Pancreas (tissue), 10 donors: ENCODE measurements around the gene NUDT8. TPM values are rescaled to one million over a fixed set of nuclear protein-coding genes. Genes with fewer than 3 reads are reported as not detected.
"Not testable (repeated sequence)": the region's sequence is repeated elsewhere in the genome, so short reads cannot be mapped to it uniquely, and the experiment has no call there.

ENCODE experiments used
- ATAC-seq, 4 donors: fragments of 200-7000 bp; cut with Tn5 transposase; one replicate each; pipeline versions ENCODE4 v1.8.0 to v1.9.1; 2020; ENCODE audit warnings: mild to moderate bottlenecking in 4 of 4, moderate library complexity in 4 of 4
- DNase-seq, 6 donors: peaks; one replicate each; pipeline ENCODE4 v3.0.0-alpha.2; 2020
- FAIRE-seq: peaks from 2 replicates; lab custom pipeline; 2012; peaks lifted over from hg19 to GRCh38; lab: Jason Lieb, UNC
- H3K27ac ChIP-seq, 4 donors: fragments of 200-600 bp; sonication (generic); 1 replicate in 3 of 4; 2 replicates in 1 of 4; pipeline versions ENCODE4 v1.5.0 to v1.8.0; 2020
- H3K27me3 ChIP-seq, 4 donors: fragments of 200-600 bp; one replicate each; pipeline ENCODE4 v1.8.0; 2021
- H3K36me3 ChIP-seq, 3 donors: fragments of 200-600 bp; sonication (generic) in 1 of 3; one replicate each; pipeline versions ENCODE4 v1.5.0 to v1.8.0; 2020 to 2021
- H3K4me1 ChIP-seq, 3 donors: fragments of 200-600 bp; one replicate each; pipeline ENCODE4 v1.8.0; 2021
- H3K4me3 ChIP-seq, 4 donors: fragments of 200-600 bp; sonication (generic) in 2 of 4; one replicate each; pipeline versions ENCODE4 v1.5.0 to v1.8.0; 2020 to 2021
- H3K9me3 ChIP-seq, 4 donors: fragments of 200-600 bp; one replicate each; pipeline ENCODE4 v1.8.0; 2021
- CTCF ChIP-seq, 4 donors: fragments of 200-600 bp; sonication (generic) in 3 of 4; IDR thresholded peaks; one replicate each; pipeline versions ENCODE4 v1.5.0 to v1.8.0; 2021; ENCODE audit warnings: antibody characterized with exemption in 4 of 4
- WGBS, 2 donors: extraction: QIAGEN DNeasy Blood & Tissue Kit; methylation state at CpG; one replicate each; pipeline ENCODE4 v1.1.7; 2013; 5-methylcytosine and 5-hydroxymethylcytosine counted together
- intact Hi-C, 3 donors: fragments of 100-400 bp; cut with DNase I; formaldehyde crosslinking; loops; one replicate each; pipeline versions ENCODE4 v1.11.1 to v1.14.2; 2022
- polyA plus RNA-seq, 2 donors: library from polyadenylated mRNA; stranded (reverse); fragments of 200-250 nt; gene quantifications; one replicate each; pipeline ENCODE4 v1.2.3, GENCODE V29; 2013
- total RNA-seq, 6 donors: library from RNA; stranded (reverse); fragmentation: NEBNext Ultra II Directional in 4 of 6; extraction: Animal tissue kit (Norgen Biotek cat#: 25700) in 4 of 6; gene quantifications; one replicate each; pipeline versions ENCODE4 v1.2.1 to v1.2.4, GENCODE V29; 2021 to 2023
- donor health status: healthy with polysubstance abuse.
- donor health status: DM: no; HTN: no; CAD: no; lungs with moderate emphysema.
- donor health status: DM: no; HTN: no; CAD: no.
- donor health status: control.
- donor health status: control.
- donor health status: Bipolar disorder and iron deficiency.
- donor health status: DM: yes; HTN: yes; CAD: no.
- donor health status: DM: no; HTN: no; CAD: no.
- donor health status: DM: no; HTN: no; CAD: no.
- donor health status: DM: yes; HTN: yes; CAD: no.

NUDT8 gene
- total and polyA plus RNA-seq, 8 donors = 4.3 to 11.0 (median 6.3) TPM

DNA sequence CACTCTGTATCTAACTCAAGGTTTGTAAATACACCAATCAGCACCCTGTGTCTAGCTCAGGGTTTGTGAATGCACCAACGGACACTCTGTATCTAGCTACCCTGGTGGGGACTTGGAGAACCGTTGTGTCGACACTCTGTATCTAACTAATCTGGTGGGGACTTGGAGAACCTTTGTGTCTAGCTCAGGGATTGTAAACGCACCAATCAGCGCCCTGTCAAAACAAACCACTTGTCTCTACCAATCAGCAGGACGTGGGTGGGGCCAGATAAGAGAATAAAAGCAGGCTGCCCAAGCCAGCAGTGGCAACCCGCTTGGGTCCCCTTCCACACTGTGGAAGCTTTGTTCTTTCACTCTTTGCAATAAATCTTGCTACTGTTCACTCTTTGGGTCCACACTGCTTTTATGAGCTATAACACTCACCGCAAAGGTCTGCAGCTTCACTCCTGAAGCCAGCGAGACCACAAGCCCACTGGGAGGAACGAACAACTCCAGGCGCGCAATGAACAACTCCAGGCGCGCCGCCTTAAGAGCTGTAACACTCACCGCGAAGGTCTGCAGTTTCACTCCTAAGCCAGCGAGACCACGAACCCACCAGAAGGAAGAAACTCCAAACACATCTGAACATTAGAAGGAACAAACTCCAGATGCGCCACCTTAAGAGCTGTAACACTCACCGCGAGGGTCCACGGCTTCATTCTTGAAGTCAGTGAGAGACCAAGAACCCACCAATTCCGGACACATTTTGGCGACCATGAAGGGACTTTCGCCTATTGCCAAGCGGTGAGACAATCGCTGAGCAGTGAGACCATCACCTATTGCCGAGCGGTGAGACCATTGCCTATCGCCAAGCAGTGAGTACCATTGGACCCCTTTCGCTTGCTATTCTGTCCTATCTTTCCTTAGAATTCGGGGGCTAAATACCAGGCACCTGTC, 9.8 kb downstream of the NUDT8 start:
- 88 to 90% methylated on average over 33 of the region's 33 CpGs for WGBS, 2 donors

DNA sequence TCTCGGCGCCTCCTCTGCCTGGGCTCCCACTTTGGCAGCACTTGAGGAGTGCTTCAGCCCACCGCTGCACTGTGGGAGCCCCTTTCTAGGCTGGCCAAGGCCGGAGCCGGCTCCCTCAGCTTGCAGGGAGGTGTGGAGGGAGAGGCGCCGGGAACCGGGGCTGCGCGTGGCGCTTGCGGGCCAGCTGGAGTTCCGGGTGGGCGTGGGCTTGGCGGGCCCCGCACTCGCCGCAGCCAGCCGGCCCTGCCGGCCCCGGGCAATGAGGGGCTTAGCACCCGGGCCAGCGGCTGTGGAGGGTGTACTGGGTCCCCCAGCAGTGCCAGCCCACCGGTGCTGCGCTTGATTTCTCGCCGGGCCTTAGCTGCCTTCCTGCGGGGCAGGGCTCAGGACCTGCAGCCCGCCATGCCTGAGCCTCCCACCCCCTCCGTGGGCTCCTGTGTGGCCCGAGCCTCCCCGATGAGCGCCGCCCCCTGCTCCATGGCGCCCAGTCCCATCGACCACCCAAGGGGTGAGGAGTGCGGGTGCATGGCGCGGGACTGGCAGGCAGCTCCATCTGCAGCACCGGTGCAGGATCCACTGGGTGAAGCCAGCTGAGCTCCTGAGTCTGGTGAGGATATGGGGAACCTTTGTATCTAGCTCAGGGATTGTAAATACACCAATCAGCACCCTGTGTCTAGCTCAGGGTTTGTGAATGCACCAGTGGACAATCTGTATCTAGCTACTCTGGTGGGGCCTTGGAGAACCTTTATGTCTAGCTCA, 10.7 kb downstream of the NUDT8 start:
- DNase-seq = peak in 1 of 6 donors; percentile 49
- not testable (repeated sequence) for FAIRE-seq

More for the DNA sequence above, 9.8 kb downstream of the NUDT8 start:
- H3K27me3 ChIP-seq, H3K4me1 ChIP-seq, DNase-seq, intact Hi-C loops, H3K4me3 ChIP-seq, FAIRE-seq, H3K27ac ChIP-seq, H3K36me3 ChIP-seq, H3K9me3 ChIP-seq, ATAC-seq: not testable (repeated sequence)

DNA sequence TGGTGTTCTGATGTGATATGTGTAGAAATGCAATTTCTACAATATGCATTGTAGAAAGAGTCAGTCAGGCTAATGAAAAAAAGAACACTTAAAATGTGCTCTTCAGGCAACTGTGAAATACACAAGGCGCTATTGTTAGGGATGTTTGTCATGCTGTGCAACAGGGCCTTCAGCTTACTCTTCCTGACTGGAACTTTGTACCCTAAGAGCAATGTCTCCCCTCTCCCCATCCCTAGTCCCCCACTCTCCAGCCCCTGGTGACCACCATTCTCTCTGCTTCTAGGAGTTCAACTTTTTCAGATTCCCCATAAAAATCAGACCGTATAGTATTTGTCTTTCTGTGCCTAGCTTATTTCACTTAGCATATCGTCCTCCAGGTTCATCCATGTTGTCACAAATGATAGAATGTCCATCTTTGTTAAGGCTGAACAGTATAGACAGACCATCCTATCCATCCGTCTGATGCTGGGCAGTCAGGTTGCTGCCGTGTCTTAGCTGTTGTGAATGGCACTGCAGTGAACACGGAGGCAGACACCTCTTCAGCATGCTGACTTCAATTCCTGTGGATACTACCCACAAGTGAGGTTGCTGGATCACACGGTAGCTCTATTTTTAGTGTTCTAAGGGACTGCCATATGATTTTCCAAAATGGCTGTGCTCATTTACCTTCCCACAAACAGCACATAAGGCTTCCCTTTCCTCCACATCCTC, 12.3 kb downstream of the NUDT8 start:
- no peak for TF ChIP-seq CTCF (IDR thresholded peaks at IDR 0.05)
- no peak overlapping the region for H3K27ac ChIP-seq
- H3K4me1 ChIP-seq = no peaks in the 10 kb centered on the region
- H3K36me3 ChIP-seq = no peaks in the 10 kb centered on the region
- H3K4me3 ChIP-seq = no peak overlapping the region
- intact Hi-C loops = no loop called here
- no peaks in the 10 kb centered on the region for H3K27me3 ChIP-seq
- H3K9me3 ChIP-seq = no peaks in the 10 kb centered on the region
- WGBS, 2 donors = 72 to 79% methylated on average over 7 of the region's 7 CpGs
- DNase-seq (no peak), FAIRE-seq (no peak), ATAC-seq (no peak)

More for the DNA sequence above, 10.7 kb downstream of the NUDT8 start:
- H3K27me3 ChIP-seq, H3K4me3 ChIP-seq, H3K9me3 ChIP-seq, H3K4me1 ChIP-seq, intact Hi-C loops, H3K27ac ChIP-seq, H3K36me3 ChIP-seq, ATAC-seq: not testable (repeated sequence)
- WGBS, 2 donors = 90 to 92% methylated on average over 34 to 40 of the region's 40 CpGs

DNA sequence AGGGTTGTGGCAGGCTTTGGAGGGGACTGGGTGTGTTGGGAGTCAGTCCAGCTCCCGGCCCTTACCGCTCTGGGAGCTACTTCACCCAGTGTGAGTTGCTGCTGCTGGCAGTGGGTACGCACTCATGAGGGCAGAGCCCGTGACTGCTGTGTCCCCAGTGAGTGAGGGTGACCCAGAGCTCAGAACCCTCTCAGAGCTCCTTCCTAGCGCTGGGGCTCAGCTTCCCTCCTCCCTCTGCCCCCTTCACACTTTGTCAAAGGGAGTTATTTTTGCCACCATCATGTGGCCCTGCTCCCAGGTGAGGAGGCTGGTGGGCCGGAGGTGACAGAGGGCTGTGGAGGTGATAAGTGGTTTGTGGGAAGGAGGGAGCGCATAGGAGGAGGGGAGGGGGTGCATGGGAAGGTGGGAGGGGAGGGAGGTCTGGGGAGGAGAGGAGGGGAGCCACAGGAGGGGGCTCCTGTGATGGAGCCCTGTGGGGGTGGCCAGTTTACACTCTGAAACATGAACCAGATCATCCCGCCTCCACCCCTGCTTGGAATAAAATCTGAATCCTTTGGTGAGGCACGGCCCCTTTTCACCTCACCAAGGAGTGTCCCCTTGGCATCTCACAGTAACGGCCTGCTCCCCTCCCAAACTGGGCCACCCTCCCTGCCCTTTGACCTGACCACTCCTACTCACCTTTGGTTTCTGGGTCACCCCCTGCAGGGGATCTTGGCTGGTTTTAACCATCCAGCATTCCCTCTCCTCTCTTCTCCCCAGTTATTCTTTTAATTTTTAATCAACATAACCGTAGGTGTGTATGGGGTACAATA, 13.1 kb downstream of the NUDT8 start:
- Histone ChIP-seq H3K27me3 (no peaks in the 10 kb centered on the region), H3K9me3 (no peaks in the 10 kb centered on the region), H3K4me1 (no peaks in the 10 kb centered on the region), H3K27ac (no peak overlapping the region), H3K4me3 (no peak overlapping the region), H3K36me3 (peaks cover 0 to 6% (median 0%) of the 10 kb centered on the region in 3 donors)
- no peak for TF ChIP-seq CTCF (IDR thresholded peaks at IDR 0.05)
- ATAC-seq = no peak
- WGBS, 2 donors = 41 to 50% methylated on average over 11 of the region's 11 CpGs
- DNase-seq = peak in 1 of 6 donors; percentile 58
- no peak for FAIRE-seq
- intact Hi-C loops = no loop called here

DNA sequence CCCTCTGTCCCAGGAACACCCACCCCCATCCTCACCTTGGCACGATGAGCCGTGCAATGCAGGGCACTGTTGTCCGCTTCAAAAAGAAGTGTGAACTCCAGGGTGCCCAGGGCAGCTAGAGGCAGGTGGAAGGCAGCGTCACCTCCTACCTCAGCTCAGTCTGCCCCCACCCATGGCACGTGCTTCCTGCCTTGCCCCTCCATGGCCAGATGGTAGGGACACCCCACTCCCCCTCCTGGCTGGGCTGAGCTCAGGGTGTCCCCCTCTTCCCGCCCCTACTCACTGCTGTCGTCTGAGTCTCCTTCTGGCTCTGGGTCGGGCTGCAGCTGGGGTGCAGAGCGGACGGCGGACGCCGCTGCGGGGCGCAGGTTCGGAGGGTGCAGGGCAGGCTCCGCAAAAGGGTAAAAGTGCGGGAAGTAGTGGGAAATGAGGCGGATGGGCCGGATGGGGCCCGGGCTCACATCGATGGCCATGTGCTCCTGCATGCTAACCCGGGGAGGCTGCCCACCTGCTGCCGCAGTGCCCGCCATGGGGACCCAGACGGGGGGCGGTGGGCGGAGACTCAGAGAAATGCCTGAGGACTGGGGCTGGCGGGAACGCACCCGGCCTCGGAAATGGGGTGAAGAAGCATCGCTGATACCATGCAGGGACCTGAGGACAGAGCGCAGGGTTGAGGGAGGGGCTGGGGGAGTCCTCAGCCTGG, 13.9 kb downstream of the NUDT8 start:
- DNase-seq = peak in 3 of 6 donors; percentile 4 to 64 (median 36)
- no peaks in the 10 kb centered on the region for H3K4me1 ChIP-seq
- no peaks in the 10 kb centered on the region for H3K9me3 ChIP-seq
- no peak overlapping the region for H3K4me3 ChIP-seq
- no peak overlapping the region for H3K27ac ChIP-seq
- peaks cover 0 to 8% (median 6%) of the 10 kb centered on the region in 3 donors for H3K36me3 ChIP-seq
- intact Hi-C loops = no loop called here
- ATAC-seq = peak in 1 of 4 donors; percentile 4
- WGBS, 2 donors = 30 to 39% methylated on average over 26 to 34 of the region's 34 CpGs
- no peak for FAIRE-seq
- TF ChIP-seq CTCF (IDR thresholded peaks at IDR 0.05) = no peak
- H3K27me3 ChIP-seq = no peaks in the 10 kb centered on the region
